HG03378 (cell line): ENCODE results near the gene WNT7B.
A peak's percentile ranks its signal among the peaks of the same experiment; 100 is the strongest.

Experiments
- ATAC-seq: cut with Tn5 transposase; IDR thresholded peaks from one replicate; pipeline ENCODE4 v1.9.1; 2021; ENCODE audit warnings: mild to moderate bottlenecking, moderate library complexity; ENCODE audit not compliant: unreplicated experiment

The WNT7B gene

DNA sequence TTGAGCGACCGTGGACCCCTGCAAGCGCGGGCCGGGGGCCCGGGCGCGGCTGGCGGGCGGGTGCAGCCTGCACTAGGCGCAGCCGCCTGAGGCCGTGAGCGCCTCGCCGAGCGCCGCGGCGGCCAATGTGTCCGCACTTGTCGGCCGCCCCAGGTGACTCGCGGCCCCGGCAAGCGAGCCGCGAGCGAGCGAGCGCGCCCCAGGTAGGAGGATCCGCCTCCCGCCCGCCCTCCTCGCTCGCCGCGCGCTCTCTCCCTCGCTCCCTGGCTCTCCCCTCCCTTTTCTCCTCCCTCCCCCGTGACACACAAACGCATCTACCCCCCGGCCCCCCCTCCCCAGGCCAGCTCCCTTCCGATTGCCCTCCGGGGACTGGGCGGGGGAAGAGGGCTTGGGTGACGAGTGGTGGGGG is at the start of gene WNT7B:
TSS of gene WNT7B (minus strand) at position 160 of the 409 bp plus-strand sequence. CDS start 408 bp downstream, outside the sequence.
- ATAC-seq: no peak

DNA sequence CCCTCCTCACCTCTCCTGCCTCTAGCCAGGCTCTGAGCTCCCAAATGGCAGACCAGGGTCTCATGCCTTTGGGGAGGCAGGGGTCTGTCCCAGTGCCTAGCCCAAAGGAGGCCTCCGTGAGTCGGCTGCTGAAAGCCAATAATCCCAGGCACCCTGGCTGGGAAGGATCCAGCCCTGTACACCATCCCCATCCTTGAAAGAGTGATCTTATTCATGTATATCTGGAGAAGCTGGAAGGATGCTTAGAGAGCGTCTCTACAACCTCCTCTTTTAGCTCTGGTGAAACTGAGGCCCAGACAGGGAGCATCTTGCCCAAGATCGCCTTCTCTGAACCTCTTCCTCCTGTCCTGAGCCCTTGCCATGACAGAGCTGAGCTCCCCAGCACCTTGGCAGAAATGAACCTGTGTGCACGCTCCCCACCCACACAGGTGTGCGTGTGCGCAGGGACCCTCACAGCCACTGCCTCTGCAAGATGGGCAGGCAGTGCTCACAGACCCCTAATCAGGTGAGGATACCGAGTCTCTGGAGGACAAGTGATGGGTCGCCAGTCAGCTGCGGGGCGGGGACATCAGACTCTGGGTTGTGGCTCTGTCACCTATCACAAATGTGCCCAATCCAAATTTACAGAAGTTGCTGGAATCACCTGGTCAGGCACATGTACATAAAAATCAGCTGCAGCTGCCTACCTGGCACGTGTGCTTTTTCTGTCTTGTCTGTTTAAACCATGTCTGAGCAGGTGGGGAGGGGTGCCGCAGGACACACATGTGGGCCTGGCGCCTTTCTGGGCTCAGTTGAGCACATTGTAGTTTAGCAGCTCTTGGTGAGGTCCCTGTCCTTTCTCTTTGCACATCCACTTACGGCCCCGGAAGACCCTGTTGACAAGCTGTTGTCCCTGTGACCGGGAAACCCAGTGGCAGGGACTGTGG is 49.3 kb upstream of the WNT7B start:
- ATAC-seq: no peak

DNA sequence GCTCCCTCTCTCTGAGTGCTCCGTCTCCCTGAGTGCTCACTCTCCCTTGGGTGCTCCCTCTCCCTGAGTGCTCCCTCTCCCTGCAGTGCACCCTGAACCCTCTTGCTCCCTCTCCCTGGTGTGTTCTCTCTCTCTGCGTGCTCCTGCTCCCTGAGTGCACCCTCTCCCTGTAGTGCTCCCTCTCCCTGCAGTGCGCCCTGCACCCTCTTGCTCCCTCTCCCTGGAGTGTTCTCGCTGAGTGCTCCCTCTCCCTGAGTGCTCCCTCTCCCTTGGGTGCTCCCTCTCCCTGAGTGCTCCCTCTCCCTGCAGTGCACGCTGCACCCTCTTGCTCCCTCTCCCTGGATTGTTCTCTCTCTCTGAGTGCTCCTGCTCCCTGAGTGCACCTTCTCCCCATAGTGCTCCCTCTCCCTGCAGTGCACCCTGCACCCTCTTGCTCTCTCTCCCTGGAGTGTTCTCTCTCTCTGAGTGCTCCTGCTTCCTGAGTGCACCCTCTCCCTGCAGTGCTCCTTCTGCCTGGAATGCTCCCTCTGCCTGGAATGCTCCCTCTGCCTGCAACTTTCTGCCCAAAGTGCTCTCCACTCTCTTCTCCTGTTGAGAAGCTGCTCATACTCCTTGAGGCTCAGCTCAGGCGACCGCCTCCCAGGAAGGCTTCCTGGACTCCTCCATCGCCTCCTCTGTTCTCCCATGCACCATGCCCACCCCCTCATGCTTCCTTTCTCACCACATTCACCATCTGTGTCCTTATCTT is 48.4 kb upstream of the WNT7B start:
- ATAC-seq: no peak

DNA sequence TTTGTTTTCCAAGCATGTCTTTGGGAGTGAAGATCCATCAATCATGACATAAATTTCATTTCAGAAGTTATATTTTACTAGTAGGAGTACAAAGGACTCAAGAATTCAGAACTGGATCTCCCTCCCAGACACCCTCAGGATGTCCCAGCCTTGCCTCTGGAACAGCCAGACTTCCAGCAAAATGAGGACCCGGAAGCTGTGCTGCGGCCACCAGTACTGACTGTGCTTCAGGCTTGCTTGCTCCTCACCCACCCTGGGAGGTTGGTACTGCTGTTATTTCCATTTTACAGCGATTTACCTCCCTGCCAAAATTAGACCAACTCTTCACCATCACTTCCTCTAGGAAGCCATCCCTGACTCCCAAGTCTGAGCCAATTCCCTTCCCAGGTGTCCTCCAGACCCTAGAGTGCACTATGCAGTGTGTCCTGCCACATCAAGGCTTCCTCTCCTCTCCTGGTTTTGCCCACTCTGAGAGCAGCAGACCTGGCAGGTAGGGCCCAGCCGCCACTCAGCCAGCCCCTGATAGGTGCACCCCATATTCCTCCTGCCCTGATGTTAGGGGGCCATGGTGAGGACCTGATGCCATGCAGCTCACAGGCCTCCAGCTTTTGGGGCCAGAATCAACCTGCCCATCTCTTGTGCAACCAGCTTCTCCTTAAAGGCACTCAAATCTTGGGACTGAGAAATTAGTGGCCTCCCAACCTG is 47.3 kb upstream of the WNT7B start:
- ATAC-seq: no peak

DNA sequence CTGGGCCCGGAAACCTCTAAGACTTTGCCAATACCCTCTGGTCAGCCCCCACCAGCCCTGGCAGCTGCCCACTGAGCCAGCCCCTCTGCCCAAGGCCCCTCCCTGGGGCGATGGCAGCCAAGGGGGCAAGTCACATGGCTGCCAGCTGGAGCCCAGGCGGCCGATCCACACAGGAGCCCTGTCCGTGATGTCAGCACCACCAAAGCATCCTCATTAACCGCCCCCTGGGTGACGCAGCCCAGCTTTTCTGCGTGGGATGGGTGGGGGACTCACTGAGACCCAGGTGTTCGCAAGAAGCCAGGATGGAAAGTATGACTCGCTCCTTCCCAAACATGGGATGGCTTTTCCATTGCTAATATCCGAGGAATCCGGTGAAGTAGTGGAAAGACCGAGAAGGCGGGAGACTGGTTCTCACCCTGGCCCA is 46.6 kb upstream of the WNT7B start:
- ATAC-seq: no peak

DNA sequence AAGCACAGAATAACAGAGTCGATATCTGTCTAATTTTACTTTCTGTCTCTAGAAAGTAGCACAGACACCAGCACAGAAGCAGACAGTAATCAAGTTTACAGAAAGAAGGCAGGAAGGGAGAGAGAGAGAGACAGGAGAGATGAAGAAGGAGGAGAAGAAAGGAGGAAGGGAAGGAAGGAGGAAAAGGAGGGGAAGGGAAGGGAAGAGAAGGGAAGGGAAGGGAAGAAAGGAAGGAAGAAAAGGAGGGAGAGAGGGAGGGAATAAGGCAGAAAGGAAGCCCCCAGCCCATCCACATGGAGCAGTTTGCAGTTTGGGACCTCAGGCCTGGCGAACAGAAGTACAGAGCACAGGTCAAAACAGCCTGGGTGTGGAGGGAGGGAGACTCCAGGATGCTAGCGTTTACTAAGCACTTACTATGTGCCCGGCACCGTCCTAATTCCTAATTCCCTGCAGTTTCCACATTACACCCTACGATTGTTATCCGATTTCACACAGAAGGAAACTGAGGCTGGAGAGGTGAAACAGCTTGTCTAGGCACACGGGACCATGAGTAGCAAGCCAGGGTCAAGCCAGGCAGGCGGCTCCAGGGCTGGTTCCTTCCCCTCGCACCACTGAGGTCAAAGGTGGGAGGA is 46.0 kb upstream of the WNT7B start:
- ATAC-seq: no peak

DNA sequence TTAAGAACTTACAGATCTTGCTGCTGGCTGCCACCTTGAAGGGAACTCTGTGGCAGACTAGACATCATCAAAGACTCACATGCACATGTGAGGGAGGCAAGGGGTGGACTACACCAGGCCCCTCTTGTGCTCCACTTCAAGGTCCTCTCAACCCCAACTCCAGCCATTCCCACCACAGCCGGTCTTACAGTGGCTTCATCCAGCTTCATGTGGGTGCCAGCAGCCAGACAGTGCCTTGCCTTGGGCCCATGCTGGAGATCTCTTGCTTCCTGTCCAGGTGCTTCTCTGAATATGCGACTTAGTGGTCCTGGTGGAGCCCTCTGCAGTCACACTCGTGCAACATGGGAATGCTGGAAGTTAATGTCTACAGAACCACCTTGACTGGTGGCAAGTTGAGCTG is 44.6 kb upstream of the WNT7B start:
- no peak for ATAC-seq

DNA sequence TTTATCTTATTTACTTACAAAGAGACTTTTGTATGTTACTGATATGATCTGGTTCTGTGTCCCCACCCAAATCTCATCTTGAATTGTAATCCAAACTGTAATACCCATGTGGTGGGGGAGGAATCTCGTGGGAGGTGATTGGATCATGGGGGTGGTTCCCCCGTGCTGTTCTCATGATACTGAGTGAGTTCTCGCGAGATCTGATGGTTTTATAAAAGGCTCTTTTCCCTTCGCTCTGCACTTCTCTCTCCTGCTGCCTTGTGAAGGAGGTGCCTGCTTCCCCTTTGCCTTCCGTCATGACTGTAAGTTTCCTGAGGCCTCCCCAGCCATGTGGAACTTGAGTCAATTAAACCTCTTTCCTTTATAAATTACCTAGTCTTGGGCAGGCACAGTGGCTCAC is 42.4 kb upstream of the WNT7B start:
- no peak for ATAC-seq

DNA sequence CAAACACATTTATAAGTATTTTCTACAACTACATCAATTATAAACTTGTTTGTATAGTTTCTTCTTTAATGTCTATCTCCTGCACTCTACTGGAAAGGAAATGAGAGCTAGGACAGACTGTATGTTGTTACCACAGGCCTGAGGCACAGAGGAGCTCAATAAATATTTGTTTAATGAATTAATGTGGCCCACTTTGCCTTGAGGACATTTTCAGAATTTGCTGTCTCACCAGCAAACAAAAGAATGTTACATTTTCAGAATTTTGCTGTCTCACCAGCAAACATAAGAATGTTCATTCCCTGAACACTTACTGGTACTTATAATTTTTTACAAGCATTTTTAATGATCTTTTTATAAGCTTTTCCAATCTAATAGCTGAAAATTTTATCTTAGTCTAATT is 41.9 kb upstream of the WNT7B start:
- ATAC-seq: no peak

DNA sequence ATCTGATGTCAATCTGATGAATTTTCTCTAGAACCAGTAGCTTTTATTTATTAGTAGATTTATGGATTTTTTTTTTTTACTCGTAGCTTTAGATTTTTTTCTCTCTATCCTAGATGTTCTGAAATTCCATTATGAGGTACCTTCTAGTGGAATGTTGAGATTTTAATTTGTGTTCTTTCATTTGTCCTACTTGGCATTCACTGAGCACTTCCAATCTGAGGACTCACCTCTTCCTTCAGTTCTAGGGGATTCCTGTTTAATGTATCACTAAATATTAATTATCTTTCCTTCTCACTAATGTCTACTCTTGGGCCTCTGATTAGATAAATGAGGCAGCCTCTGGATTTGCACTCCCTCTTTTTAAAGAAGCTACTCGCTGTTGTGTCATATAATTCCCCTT is 40.2 kb upstream of the WNT7B start:
- ATAC-seq: no peak

DNA sequence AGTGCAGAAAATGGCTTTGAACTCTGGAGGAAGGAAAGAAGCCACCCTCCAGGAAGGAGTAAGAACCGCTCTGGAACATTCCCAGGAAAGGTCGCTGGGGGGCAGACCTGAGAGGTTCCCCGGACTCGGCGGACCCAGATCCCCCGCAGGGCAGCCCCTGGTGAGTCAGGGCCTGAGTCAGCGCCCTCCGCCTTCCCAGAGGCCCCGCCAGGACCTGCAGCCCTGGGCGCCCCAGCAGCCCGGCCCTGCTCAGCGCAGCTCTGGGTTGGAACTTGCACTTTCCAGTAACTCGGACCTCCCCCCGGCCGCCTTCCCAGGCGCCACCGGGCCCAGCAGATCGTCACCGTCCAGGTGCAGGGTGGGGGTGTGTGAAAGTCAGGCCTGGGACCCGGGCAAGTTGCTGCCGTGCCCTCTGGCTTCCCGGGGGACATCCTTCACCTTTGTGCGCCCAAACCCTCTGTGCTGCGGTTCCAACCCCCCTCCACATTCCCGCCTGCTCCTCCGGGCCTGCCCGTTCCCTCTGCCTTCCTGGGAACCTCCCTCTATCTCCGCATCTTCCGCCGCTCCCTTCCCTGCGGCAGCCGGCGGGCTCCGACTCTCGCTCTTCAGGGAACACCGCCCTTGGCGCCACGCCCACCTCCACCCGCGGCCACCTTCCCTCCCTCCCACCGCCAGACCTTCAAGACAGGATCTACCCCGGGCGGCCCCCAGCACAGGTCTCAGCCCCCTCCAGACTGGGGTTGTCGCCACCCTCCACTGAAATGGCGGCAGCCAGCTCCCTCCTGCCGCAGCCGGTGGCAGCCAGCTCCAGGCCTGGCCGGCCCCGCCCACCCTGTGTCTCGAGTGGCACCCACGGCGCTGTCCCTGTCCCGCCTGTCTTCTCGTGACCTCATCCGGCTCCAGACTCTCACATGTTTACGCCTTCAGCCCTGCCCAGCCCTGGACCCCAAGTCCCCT is 36.8 kb upstream of the WNT7B start:
- peak; percentile 60 for ATAC-seq

DNA sequence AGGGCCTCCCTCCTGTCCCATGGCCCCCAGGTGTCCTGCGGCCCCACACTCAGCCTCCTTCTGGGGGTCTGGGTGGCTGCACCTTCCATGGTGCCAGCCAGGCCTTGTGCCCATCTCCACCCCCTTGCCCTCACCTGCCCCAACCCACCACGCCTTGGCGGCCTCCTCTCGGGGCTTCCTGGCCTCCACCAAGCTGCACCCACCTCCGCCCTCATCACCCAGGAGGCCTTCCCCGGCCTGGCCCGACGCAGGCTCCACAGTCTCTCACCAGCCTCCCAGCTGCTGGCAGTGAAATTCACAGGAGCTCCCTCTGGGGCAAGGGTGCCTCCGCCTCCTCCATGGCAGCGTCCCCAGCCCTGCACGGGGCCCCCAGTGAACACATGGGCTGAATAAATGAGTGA is 35.9 kb upstream of the WNT7B start:
- ATAC-seq: no peak

DNA sequence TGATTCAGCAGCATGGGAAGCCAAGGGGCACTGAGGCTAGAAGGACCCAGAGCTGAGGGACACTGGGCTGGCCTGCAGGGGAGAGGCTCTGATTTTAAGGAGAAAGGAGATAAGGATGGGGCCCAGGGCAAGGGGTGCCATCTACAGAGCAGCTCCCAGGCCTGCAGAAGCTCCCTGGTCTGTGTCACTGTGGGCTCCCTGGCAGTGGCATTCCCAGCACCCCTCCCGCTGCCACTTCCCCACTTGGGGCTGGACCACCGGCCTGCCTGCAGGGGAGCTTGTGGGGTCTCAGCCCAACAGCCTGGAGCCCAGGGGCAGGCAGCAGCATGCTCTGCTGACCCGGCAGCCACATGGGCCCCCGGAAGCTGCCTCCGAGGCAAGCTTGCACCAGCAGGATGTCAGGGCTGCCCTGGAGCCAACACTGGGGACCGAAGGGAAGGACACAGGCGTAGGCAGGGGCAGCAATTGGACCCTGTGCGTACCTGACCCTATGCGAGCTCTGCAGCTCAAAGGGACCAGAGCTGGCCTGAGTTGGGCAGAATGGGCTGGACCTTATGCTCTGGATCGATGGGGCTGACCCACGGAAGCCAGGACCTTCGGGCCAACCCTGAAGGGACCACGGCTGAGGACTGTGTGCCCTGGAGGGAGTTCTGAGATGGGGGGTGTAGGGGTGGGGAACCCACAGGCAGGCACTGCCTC is 35.4 kb upstream of the WNT7B start:
- ATAC-seq: no peak

DNA sequence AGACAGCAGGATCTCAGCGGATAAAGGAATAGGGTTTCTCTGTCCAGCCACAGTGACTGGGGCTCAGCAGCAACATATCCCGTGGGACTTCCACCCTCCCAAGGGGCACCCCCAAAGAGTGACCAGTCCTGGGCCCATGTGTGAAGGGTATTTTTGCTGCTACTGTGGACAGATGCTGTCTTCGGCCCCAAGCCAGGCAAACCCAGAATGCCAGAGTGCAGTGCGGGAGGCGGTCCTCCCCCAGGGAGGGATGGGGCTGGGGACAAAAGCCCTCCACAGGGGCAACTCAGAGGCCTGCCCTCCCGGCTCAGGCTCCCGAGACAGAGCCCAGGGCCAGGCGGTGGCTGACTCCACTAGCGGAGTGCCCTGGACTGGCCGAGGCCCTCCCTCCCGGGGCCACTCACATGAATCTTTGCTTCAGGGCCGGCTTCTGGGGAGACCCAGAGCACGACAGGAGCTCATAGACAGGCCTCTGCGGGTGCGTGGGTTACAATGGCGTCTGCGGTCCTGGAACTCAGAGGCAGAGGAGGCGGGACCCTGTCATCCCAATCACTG is 34.7 kb upstream of the WNT7B start:
- no peak for ATAC-seq

DNA sequence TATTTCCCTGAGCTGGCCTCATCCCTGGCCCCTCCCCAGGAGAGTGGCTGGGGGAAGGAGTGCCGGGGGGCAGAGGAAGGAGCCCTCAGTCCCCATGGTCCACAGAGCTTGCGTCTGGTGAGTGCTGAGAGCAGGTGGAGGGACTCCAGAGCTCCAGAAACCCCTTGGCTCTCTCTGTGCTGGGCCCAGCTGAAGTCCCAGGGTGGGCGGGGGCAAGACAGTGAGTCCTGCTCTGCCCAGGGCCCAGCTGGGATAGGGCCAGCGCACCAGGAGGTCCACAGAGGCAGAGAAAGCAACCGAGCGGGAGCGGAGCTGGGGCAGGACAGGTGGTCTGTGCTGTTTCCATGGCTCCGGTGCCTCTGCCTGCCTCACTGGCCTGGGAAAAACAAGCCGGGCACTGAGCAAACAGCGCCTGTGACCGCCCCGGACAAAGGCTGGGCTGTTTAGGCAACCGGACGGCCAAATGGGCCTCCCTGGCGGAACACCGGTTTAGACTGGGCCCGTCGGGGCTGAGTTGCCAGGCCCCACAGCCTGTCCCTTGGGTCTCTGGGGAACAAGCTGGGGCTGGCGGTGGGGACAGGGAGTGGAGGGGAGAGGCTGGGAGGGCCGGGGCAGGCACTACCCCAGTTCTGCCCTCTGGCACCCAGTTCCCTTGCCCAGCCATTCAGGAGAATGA is 34.1 kb upstream of the WNT7B start:
- ATAC-seq: no peak

DNA sequence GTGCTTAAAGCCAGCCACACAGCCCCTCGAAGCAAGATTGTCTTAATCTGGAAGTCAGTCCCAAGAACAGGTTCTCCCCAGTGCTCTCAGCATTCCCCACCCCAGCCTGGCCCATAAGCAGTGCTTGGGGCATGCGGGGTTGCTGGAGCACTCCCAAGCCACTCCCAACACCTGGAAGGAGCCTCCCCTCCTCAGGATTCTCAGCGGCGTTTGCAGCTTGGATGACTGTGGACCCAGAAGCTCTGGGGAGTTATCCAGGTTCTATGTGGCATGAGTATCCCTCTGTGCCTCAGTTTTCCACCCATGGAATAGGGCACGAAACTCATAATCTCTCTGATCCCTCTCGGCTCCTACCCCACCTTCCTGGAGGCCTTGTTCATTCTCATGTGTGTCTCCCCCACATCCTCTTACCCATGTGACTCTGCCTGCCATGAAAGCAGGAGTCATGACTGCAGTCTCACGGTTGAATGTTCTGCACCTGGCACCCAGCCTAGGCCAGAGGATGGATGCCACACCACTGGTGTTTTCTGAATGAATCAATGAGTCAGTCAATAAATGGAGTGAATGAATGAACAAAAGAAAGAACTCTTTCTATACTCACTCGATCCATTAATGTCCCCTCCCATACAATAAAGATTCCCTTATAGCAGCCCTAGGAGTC is 33.4 kb upstream of the WNT7B start:
- ATAC-seq: no peak

DNA sequence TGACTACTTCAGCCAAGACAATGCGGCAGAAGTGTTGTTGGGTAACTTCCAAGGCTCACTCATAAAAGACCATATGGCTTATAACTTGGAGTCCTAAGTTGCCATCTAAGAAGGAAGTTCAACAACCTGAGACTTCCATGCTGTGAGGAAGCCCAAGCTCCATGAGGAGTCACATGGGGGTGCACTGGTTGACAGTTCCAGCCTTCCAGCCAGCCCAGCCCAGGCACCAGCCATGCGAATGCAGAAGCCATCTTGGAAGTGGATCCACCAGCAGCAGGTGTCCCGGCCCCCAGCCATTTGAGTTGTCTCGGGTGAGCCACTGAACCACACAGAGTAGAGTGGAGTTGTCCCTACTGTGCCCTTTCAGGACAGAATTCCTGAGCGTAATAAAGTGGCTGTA is 32.8 kb upstream of the WNT7B start:
- ATAC-seq: no peak
